ENCODE data around the gene STXBP6.

GRCh38 chr14:25014440-25014839 is 35.5 kb downstream of the STXBP6 start:
- TF ChIP-seq EZH2 (IDR thresholded peaks at IDR 0.05; ENCODE audit: borderline replicate concordance, low read depth, low read length, severe bottlenecking) (no peak), CTCF (IDR thresholded peaks at IDR 0.05; ENCODE audit: extremely low read depth in 1 of 2, insufficient read depth in 1 of 2, low read depth in 1 of 2, low read length in 2 of 2) (no peak), POLR2A (IDR thresholded peaks at IDR 0.05; ENCODE audit: low read depth, low read length) (no peak), POLR2AphosphoS5 (IDR thresholded peaks at IDR 0.05; ENCODE audit: insufficient read depth, low read depth, low read length) (no peak), MYC (IDR thresholded peaks at IDR 0.05; ENCODE audit: low read depth, low read length) (no peak)

Data from endothelial cell of umbilical vein (primary cell).